Heart left ventricle (tissue), 16 donors: Measurements from ENCODE around the gene SNTB2. TPM values are rescaled to one million over a fixed set of nuclear protein-coding genes. Genes with fewer than 3 reads are reported as not detected.

Source experiments
- ATAC-seq, 4 donors: fragments of 200-7000 bp; cut with Tn5 transposase; one replicate each; pipeline ENCODE4 v1.9.1; 2020 to 2022; ENCODE audit warnings: moderate library complexity in 4 of 4, mild to moderate bottlenecking in 3 of 4, moderate number of reproducible peaks in 1 of 4
- DNase-seq, 5 donors: peaks; one replicate each; pipeline ENCODE4 v3.0.0-alpha.2; 2020
- H3K27ac ChIP-seq, 12 donors: fragments of 200-600 bp; sonication (generic) in 4 of 12; one replicate each; pipeline versions ENCODE4 v1.5.0 to v1.8.0; 2016 to 2022; ENCODE audit warnings: mild to moderate bottlenecking in 2 of 12
- H3K27me3 ChIP-seq, 9 donors: fragments of 200-600 bp; sonication (generic) in 2 of 9; one replicate each; pipeline versions ENCODE4 v1.5.1 to v1.8.0; 2016 to 2022; ENCODE audit warnings: mild to moderate bottlenecking in 3 of 9
- H3K36me3 ChIP-seq, 9 donors: fragments of 200-600 bp; sonication (generic) in 2 of 9; one replicate each; pipeline versions ENCODE4 v1.5.0 to v1.8.0; 2018 to 2022; ENCODE audit warnings: mild to moderate bottlenecking in 2 of 9
- H3K4me1 ChIP-seq, 12 donors: fragments of 200-600 bp; sonication (generic) in 4 of 12; one replicate each; pipeline versions ENCODE4 v1.5.0 to v1.8.0; 2016 to 2022; ENCODE audit warnings: mild to moderate bottlenecking in 3 of 12
- H3K4me3 ChIP-seq, 12 donors: fragments of 200-600 bp; sonication (generic) in 4 of 12; one replicate each; pipeline versions ENCODE4 v1.5.0 to v1.8.0; 2017 to 2022; ENCODE audit warnings: mild to moderate bottlenecking in 9 of 12, moderate library complexity in 4 of 12
- H3K9me3 ChIP-seq, 12 donors: fragments of 200-600 bp; sonication (generic) in 4 of 12; one replicate each; pipeline versions ENCODE4 v1.5.0 to v1.8.0; 2016 to 2022; ENCODE audit warnings: mild to moderate bottlenecking in 1 of 12
- POLR2A ChIP-seq, 2 donors: fragments of 450-650 bp; IDR thresholded peaks; one replicate each; pipeline ENCODE4 v1.6.1; 2017; ENCODE audit warnings: antibody characterized with exemption in 2 of 2, mild to moderate bottlenecking in 2 of 2, moderate library complexity in 2 of 2
- WGBS, 4 donors: extraction: QIAGEN DNeasy Blood & Tissue Kit in 2 of 4; methylation state at CpG; one replicate each; pipeline versions ENCODE4 v1.1.5 to v1.1.7; 2013 to 2018; 5-methylcytosine and 5-hydroxymethylcytosine counted together
- intact Hi-C, 10 donors: fragments of 100-400 bp; cut with DNase I; formaldehyde crosslinking; loops; one replicate each; pipeline versions ENCODE4 v1.11.1 to v1.14.2; 2022
- polyA plus RNA-seq, 2 donors: library from polyadenylated mRNA; stranded (reverse); fragments of 200-250 nt; gene quantifications; one replicate each; pipeline ENCODE4 v1.2.3, GENCODE V29; 2013
- total RNA-seq, 9 donors: library from RNA; depleted of rRNA in 2 of 9; stranded (reverse); fragments of >200 nt in 2 of 9; fragmentation: NEBNext Ultra II Directional in 3 of 9; extraction: Animal tissue kit (Norgen Biotek cat#: 25700) in 3 of 9; gene quantifications; one replicate each; pipeline versions ENCODE4 v1.1.0 to v1.2.4, GENCODE V29; 2016 to 2023
- TF ChIP-seq, protein P1 (sequence below), 12 donors: fragments of 200-600 bp; sonication (generic) in 4 of 12; IDR thresholded peaks; one replicate each; pipeline versions ENCODE4 v1.5.0 to v1.8.0; 2018 to 2022; ENCODE audit warnings: antibody characterized with exemption in 12 of 12, mild to moderate bottlenecking in 5 of 12
- donor health status: ischemic (EF 13 %, LVEDD 7.1; RV severe dilation, severe dysfunction).
- donor health status: healthy with polysubstance abuse.
- donor health status: DM: no; HTN: yes; CAD: no.
- donor health status: DM: no; HTN: no; CAD: no.
- donor health status: ischemic (EF 25% LVEDD 6.9; RV normal size, moderate dysfunction).
- donor health status: ischemic (EF 25% LVEDD 5.7; RV mildly dilated, moderate dysfunction).
- donor health status: healthy.
- donor health status: DM: yes; HTN: yes; CAD: no.
- donor health status: ischemic (EF 35%, LVEDD 5.7; RV mildly dilated, moderate dysfunction).
- donor health status: nonischemic (EF 11% LVEDD 7.7; RV severe dilation, severe dysfunction).
- donor health status: DM: yes; HTN: yes; CAD: no.
- donor health status: PGD.
- donor health status: ischemic (EF 29% LVEDD 5.4; RV normal size, mild dysfunction).
- donor health status: nonischemic (EF 23%, LVEDD 6.1; RV moderate dilation, normal function).

Gene SNTB2
- total and polyA plus RNA-seq, 11 donors: 2.2 to 28.5 (median 13.0) TPM

DNA sequence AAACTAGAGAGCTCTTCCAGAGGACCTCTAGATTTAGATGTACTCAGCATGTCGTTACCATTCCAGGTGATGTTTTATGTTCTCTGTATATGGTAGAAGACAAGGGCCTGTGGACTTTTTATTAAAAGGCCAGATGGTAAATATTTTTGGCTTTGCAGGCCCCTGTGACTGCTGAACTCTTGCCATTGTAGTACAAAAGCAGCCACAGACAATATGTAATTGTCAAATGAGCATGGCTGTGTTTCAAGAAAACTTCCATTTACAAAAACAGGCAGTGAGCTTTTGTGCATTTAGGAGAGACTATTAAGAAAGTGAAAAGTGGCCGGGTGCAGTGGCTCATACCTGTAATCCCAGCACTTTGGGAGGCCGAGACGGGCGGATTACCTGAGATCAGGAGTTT lies 157.2 kb downstream of the SNTB2 start:
- ATAC-seq (no peak), DNase-seq (peak in 1 of 5 donors; percentile 2)
- Histone ChIP-seq H3K27ac (no peak overlapping the region), H3K27me3 (no peaks in the 10 kb centered on the region), H3K4me3 (no peak overlapping the region), H3K9me3 (no peaks in the 10 kb centered on the region), H3K4me1 (peaks cover 3 to 21% (median 11%) of the 10 kb centered on the region in 12 donors), H3K36me3 (peaks cover 0 to 58% (median 37%) of the 10 kb centered on the region in 9 donors)
- TF ChIP-seq, protein P1, sequence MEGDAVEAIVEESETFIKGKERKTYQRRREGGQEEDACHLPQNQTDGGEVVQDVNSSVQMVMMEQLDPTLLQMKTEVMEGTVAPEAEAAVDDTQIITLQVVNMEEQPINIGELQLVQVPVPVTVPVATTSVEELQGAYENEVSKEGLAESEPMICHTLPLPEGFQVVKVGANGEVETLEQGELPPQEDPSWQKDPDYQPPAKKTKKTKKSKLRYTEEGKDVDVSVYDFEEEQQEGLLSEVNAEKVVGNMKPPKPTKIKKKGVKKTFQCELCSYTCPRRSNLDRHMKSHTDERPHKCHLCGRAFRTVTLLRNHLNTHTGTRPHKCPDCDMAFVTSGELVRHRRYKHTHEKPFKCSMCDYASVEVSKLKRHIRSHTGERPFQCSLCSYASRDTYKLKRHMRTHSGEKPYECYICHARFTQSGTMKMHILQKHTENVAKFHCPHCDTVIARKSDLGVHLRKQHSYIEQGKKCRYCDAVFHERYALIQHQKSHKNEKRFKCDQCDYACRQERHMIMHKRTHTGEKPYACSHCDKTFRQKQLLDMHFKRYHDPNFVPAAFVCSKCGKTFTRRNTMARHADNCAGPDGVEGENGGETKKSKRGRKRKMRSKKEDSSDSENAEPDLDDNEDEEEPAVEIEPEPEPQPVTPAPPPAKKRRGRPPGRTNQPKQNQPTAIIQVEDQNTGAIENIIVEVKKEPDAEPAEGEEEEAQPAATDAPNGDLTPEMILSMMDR (IDR thresholded peaks at IDR 0.05): no peak
- TF ChIP-seq POLR2A (IDR thresholded peaks at IDR 0.05): no peak
- intact Hi-C loops: no loop called here
- WGBS, 4 donors: 93 to 98% (median 97%) methylated on average over 5 of the region's 5 CpGs

DNA sequence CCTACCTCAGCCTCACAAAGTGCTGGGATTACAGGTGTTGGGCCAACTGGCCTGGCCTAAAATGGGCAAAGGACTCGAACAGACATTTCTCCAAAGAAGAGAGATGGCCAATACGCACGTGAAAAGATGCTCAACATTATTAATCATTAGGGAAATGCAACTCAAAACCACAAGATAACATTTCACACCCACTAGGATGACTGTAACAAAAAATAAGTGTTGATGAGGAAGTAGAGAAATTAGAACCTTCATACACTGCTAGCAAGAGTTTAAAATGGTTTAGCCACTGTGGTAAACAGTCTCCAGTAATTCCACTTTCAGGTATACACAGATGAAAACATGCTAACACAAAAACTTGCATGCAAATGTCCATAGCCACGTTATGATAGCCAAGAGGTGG lies 159.0 kb downstream of the SNTB2 start:
- TF ChIP-seq, protein P1 (IDR thresholded peaks at IDR 0.05): no peak
- no peak for TF ChIP-seq POLR2A (IDR thresholded peaks at IDR 0.05)
- WGBS, 4 donors: 84 to 89% (median 88%) methylated on average over 4 of the region's 4 CpGs
- H3K36me3 ChIP-seq: peaks cover 0 to 72% (median 49%) of the 10 kb centered on the region in 9 donors

DNA sequence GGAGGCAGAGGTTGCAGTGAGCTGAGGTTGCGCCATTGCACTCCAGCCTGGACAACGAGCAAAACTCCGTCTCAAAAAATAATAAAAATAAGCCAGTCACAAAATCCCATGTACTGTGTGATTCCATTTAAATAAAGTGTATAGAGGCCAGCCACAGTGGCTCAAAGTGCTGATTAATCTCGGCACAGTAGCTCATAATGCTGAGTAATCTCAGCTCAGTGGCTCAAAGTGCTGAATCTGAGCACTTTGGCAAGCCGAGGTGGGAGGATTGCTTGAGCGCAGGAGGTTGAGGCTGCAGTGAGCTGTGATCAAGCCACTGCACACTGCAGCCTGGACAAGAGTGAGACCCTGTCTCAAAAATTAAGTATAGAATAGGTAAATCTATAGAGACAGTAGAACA lies 159.7 kb downstream of the SNTB2 start:
- no peak for ATAC-seq
- 82 to 93% (median 91%) methylated on average over 6 of the region's 6 CpGs for WGBS, 4 donors
- H3K4me1 ChIP-seq: peaks cover 0 to 9% (median 0%) of the 10 kb centered on the region in 12 donors
- intact Hi-C loops: no loop called here
- H3K4me3 ChIP-seq: no peak overlapping the region
- no peaks in the 10 kb centered on the region for H3K9me3 ChIP-seq
- TF ChIP-seq POLR2A (IDR thresholded peaks at IDR 0.05): no peak
- TF ChIP-seq, protein P1 (IDR thresholded peaks at IDR 0.05): no peak
- H3K27me3 ChIP-seq: no peaks in the 10 kb centered on the region
- no peak for DNase-seq
- no peak overlapping the region for H3K27ac ChIP-seq
- H3K36me3 ChIP-seq: peaks cover 0 to 68% (median 49%) of the 10 kb centered on the region in 9 donors

More for the DNA sequence above, 159.0 kb downstream of the SNTB2 start:
- no peak for ATAC-seq
- H3K27ac ChIP-seq: no peak overlapping the region
- no peaks in the 10 kb centered on the region for H3K9me3 ChIP-seq
- H3K4me3 ChIP-seq: no peak overlapping the region
- DNase-seq: no peak
- H3K27me3 ChIP-seq: no peaks in the 10 kb centered on the region
- peaks cover 0 to 12% (median 1%) of the 10 kb centered on the region in 12 donors for H3K4me1 ChIP-seq
- intact Hi-C loops: no loop called here

DNA sequence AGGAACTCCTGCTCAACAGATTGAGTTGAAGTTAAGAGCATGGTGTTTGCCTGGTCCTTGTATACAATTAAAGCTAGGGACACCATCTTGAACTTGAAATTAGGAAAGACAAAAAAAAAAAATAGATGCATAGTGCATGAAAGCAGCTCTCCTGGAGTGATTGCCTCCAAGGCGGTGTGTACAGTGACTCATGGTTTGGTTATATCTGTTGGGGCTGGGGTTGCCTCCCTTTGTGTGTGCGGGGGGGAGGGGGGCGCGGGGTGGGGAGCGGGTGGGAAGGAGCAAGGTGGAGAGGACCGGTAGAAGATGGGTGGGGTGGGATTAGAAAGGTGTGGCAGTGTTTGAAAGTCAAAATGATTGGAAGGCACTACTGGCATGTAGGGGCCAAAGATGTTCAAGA lies 161.3 kb downstream of the SNTB2 start:
- intact Hi-C loops: no loop called here
- DNase-seq (no peak), ATAC-seq (no peak)
- WGBS, 4 donors: 95 to 97% (median 95%) methylated on average over 6 of the region's 6 CpGs
- no peak for TF ChIP-seq POLR2A (IDR thresholded peaks at IDR 0.05)
- TF ChIP-seq, protein P1 (IDR thresholded peaks at IDR 0.05): no peak
- Histone ChIP-seq H3K27ac (no peak overlapping the region), H3K4me1 (peaks cover 0 to 9% (median 0%) of the 10 kb centered on the region in 12 donors), H3K9me3 (no peaks in the 10 kb centered on the region), H3K36me3 (peaks cover 0 to 64% (median 46%) of the 10 kb centered on the region in 9 donors), H3K27me3 (no peaks in the 10 kb centered on the region), H3K4me3 (no peak overlapping the region)
